Neural cell (in vitro differentiated cells): Measurements from ENCODE around the gene XKRX. TPM values are rescaled to one million over a fixed set of nuclear protein-coding genes. Genes with fewer than 3 reads are reported as not detected.

ENCODE experiments used
- H2AFZ ChIP-seq: fragments of 200-600, 300-800 bp; sonication (generic), shearing (Covaris generic); 2 replicates; pipeline ENCODE4 v1.6.0; 2014; ENCODE audit warnings: low read depth, mild to moderate bottlenecking, antibody characterized with exemption, low read length, moderate library complexity
- H3F3A ChIP-seq: fragments of 200-600 bp; shearing (Covaris generic); 2 replicates; pipeline ENCODE4 v1.6.1; 2016; ENCODE audit warnings: mild to moderate bottlenecking, moderate library complexity, mixed read lengths, antibody characterized with exemption, low read length; ENCODE audit not compliant: insufficient read depth, poor library complexity, severe bottlenecking
- H3K27ac ChIP-seq: fragments of 200-600, 300-800 bp; sonication (generic), shearing (Covaris generic); 2 replicates; pipeline ENCODE4 v1.5.1; 2014; ENCODE audit warnings: mild to moderate bottlenecking, low read length, moderate library complexity
- H3K27me3 ChIP-seq: fragments of 300-800, 200-600 bp; sonication (generic), shearing (Covaris generic); 2 replicates; pipeline ENCODE4 v1.6.0; 2014; ENCODE audit warnings: mild to moderate bottlenecking, low read depth, low read length, moderate library complexity; ENCODE audit not compliant: insufficient read depth
- H3K36me3 ChIP-seq: fragments of 300-800, 200-600 bp; sonication (generic), shearing (Covaris generic); 2 replicates; pipeline ENCODE4 v1.5.1; 2014; ENCODE audit warnings: mild to moderate bottlenecking, antibody characterized with exemption, low read length, moderate library complexity; ENCODE audit not compliant: insufficient read depth
- H3K4me2 ChIP-seq: fragments of 300-800, 200-600 bp; sonication (generic), shearing (Covaris generic); 2 replicates; pipeline ENCODE4 v1.6.0; 2014; ENCODE audit warnings: mild to moderate bottlenecking, low read length
- H3K4me3 ChIP-seq: fragments of 300-800, 200-600 bp; sonication (generic), shearing (Covaris generic); 2 replicates; pipeline ENCODE4 v1.5.1; 2014; ENCODE audit warnings: mild to moderate bottlenecking, low read length, moderate library complexity
- H3K79me2 ChIP-seq: fragments of 200-600 bp; shearing (Covaris generic); replicated peaks from 2 replicates; pipeline ENCODE4 v1.6.0; 2014; ENCODE audit warnings: mild to moderate bottlenecking, low read length, moderate library complexity; ENCODE audit not compliant: insufficient read depth
- H3K9ac ChIP-seq: fragments of 300-800, 200-600 bp; sonication (generic), shearing (Covaris generic); 2 replicates; pipeline ENCODE4 v1.6.1; 2016; ENCODE audit warnings: mild to moderate bottlenecking, low read length, mixed read lengths
- H3K9me2 ChIP-seq: fragments of 200-600 bp; shearing (Covaris generic); 2 replicates; pipeline ENCODE4 v1.6.1; 2016; ENCODE audit warnings: mild to moderate bottlenecking, low read length, mixed read lengths; ENCODE audit not compliant: insufficient read depth
- H3K9me3 ChIP-seq: fragments of 200-600, 300-800 bp; sonication (generic), shearing (Covaris generic); 2 replicates; pipeline ENCODE4 v1.6.1; 2016; ENCODE audit warnings: mild to moderate bottlenecking, mixed run types, low read length, moderate library complexity, mixed read lengths
- H4K20me1 ChIP-seq: fragments of 200-600 bp; shearing (Covaris generic); 2 replicates; pipeline ENCODE4 v1.6.1; 2016; ENCODE audit warnings: mild to moderate bottlenecking, mixed run types; ENCODE audit not compliant: insufficient read depth
- EP300 ChIP-seq: fragments of 450-650 bp; conservative IDR thresholded peaks from 2 replicates; pipeline ENCODE4 v1.6.1; 2014; ENCODE audit warnings: antibody characterized with exemption, mild to moderate bottlenecking, moderate library complexity; ENCODE audit not compliant: poor library complexity, severe bottlenecking
- EZH2 ChIP-seq: fragments of 200-600, 300-800 bp; shearing (Covaris generic), sonication (generic); IDR thresholded peaks from 2 replicates; pipeline ENCODE4 v1.6.1; 2014; ENCODE audit warnings: antibody characterized with exemption, low read length, borderline replicate concordance, mild to moderate bottlenecking; ENCODE audit not compliant: insufficient read depth, poor library complexity, severe bottlenecking
- MXI1 ChIP-seq: fragments of 450-650 bp; conservative IDR thresholded peaks from 2 replicates; pipeline ENCODE4 v1.6.1; 2014; ENCODE audit warnings: antibody characterized with exemption, mild to moderate bottlenecking; ENCODE audit not compliant: poor library complexity, severe bottlenecking
- POLR2AphosphoS5 ChIP-seq: IDR thresholded peaks from 2 replicates; pipeline ENCODE4 v1.6.1; 2012
- RAD21 ChIP-seq: fragments of 450-650 bp; conservative IDR thresholded peaks from 2 replicates; pipeline ENCODE4 v1.6.1; 2014; ENCODE audit warnings: antibody characterized with exemption, mild to moderate bottlenecking, moderate library complexity
- SMC3 ChIP-seq: fragments of 450-650 bp; conservative IDR thresholded peaks from 2 replicates; pipeline ENCODE4 v1.6.1; 2014; ENCODE audit warnings: antibody characterized with exemption, mild to moderate bottlenecking, moderate library complexity; ENCODE audit not compliant: poor library complexity
- TAF1 ChIP-seq: IDR thresholded peaks from 2 replicates; pipeline ENCODE4 v1.6.1; 2012; ENCODE audit warnings: low read depth
- polyA plus RNA-seq: library from polyadenylated mRNA; depleted of rRNA; stranded (reverse); fragments of >200 nt; gene quantifications from 2 replicates; pipeline ENCODE4 v1.2.3, GENCODE V29; 2014
- TF ChIP-seq, protein P1 (sequence below): IDR thresholded peaks from 2 replicates; pipeline ENCODE4 v1.6.1; 2012; ENCODE audit warnings: borderline replicate concordance
- TF ChIP-seq, protein P2 (sequence below): fragments of 450-650 bp; IDR thresholded peaks from 2 replicates; pipeline ENCODE4 v1.5.1; 2014; ENCODE audit warnings: antibody characterized with exemption, mild to moderate bottlenecking, moderate library complexity; ENCODE audit not compliant: poor library complexity, severe bottlenecking

The XKRX gene
- polyA plus RNA-seq, 1 donor from 2014 or later = not detected

DNA sequence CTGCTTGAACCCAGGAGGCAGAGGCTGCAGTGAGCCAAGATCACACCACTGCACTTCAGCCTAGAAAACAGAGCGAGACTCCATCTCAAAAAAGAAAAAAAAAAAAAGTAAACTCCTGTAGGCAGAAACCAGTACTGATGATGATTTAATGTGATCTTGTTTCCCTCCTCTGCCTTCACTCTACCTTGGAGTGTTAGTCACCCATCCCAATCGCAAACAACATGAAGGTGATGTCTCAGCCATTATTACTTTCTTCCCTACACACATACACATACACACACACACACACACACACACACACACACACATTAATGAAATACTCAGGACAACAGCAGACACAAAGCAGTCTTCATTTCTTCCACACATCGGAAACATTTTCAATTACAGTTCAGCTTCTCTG is 15.6 kb downstream of the XKRX start:
- Histone ChIP-seq H3K79me2 (no peaks in the 10 kb centered on the region), H3K27me3 (no peaks in the 10 kb centered on the region), H3F3A (no peaks in the 10 kb centered on the region), H3K4me2 (no peak overlapping the region), H3K9me3 (no peaks in the 10 kb centered on the region), H3K36me3 (no peaks in the 10 kb centered on the region), H2AFZ (no peak overlapping the region), H3K9me2 (no peaks in the 10 kb centered on the region), H3K9ac (no peak overlapping the region), H3K27ac (no peak overlapping the region), H3K4me3 (no peak overlapping the region), H4K20me1 (no peaks in the 10 kb centered on the region)
- TF ChIP-seq SMC3 = no peak
- TF ChIP-seq POLR2AphosphoS5 = no peak

DNA sequence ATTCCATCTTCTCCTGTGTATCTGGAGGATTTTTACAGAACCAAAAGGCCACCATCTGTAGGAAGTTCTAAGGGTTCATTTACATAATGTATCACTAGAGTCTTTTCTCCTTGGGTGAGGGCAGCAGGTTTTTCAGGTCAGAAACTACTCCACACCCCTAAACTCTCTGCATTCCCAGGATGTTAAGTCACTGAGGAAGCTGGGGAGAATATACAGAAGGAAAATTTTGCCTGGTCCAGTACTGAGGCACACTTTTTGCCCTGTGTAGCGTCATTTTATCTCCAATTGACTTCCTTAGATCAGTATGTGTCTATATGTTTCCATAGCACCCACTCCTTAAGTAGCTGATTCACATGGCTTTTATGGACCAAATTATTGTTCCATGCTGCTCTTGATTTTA is 17.0 kb downstream of the XKRX start:
- H3K27me3 ChIP-seq = no peaks in the 10 kb centered on the region
- no peak overlapping the region for H2AFZ ChIP-seq
- TF ChIP-seq EZH2 = no peak
- TF ChIP-seq TAF1 = no peak
- TF ChIP-seq, protein P1, sequence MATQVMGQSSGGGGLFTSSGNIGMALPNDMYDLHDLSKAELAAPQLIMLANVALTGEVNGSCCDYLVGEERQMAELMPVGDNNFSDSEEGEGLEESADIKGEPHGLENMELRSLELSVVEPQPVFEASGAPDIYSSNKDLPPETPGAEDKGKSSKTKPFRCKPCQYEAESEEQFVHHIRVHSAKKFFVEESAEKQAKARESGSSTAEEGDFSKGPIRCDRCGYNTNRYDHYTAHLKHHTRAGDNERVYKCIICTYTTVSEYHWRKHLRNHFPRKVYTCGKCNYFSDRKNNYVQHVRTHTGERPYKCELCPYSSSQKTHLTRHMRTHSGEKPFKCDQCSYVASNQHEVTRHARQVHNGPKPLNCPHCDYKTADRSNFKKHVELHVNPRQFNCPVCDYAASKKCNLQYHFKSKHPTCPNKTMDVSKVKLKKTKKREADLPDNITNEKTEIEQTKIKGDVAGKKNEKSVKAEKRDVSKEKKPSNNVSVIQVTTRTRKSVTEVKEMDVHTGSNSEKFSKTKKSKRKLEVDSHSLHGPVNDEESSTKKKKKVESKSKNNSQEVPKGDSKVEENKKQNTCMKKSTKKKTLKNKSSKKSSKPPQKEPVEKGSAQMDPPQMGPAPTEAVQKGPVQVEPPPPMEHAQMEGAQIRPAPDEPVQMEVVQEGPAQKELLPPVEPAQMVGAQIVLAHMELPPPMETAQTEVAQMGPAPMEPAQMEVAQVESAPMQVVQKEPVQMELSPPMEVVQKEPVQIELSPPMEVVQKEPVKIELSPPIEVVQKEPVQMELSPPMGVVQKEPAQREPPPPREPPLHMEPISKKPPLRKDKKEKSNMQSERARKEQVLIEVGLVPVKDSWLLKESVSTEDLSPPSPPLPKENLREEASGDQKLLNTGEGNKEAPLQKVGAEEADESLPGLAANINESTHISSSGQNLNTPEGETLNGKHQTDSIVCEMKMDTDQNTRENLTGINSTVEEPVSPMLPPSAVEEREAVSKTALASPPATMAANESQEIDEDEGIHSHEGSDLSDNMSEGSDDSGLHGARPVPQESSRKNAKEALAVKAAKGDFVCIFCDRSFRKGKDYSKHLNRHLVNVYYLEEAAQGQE = no peak
- no peak for TF ChIP-seq SMC3
- TF ChIP-seq, protein P2, sequence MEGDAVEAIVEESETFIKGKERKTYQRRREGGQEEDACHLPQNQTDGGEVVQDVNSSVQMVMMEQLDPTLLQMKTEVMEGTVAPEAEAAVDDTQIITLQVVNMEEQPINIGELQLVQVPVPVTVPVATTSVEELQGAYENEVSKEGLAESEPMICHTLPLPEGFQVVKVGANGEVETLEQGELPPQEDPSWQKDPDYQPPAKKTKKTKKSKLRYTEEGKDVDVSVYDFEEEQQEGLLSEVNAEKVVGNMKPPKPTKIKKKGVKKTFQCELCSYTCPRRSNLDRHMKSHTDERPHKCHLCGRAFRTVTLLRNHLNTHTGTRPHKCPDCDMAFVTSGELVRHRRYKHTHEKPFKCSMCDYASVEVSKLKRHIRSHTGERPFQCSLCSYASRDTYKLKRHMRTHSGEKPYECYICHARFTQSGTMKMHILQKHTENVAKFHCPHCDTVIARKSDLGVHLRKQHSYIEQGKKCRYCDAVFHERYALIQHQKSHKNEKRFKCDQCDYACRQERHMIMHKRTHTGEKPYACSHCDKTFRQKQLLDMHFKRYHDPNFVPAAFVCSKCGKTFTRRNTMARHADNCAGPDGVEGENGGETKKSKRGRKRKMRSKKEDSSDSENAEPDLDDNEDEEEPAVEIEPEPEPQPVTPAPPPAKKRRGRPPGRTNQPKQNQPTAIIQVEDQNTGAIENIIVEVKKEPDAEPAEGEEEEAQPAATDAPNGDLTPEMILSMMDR = no peak
- no peak for TF ChIP-seq POLR2AphosphoS5
- no peak for TF ChIP-seq MXI1
- no peak for TF ChIP-seq EP300
- no peak for TF ChIP-seq RAD21
- no peaks in the 10 kb centered on the region for H3K9me3 ChIP-seq
- no peak overlapping the region for H3K27ac ChIP-seq
- H3K9ac ChIP-seq = no peak overlapping the region
- no peak overlapping the region for H3K4me3 ChIP-seq
- H3K36me3 ChIP-seq = no peaks in the 10 kb centered on the region
- no peak overlapping the region for H3K4me2 ChIP-seq
- no peaks in the 10 kb centered on the region for H3K79me2 ChIP-seq
- no peaks in the 10 kb centered on the region for H3F3A ChIP-seq
- no peaks in the 10 kb centered on the region for H4K20me1 ChIP-seq
- no peaks in the 10 kb centered on the region for H3K9me2 ChIP-seq

DNA sequence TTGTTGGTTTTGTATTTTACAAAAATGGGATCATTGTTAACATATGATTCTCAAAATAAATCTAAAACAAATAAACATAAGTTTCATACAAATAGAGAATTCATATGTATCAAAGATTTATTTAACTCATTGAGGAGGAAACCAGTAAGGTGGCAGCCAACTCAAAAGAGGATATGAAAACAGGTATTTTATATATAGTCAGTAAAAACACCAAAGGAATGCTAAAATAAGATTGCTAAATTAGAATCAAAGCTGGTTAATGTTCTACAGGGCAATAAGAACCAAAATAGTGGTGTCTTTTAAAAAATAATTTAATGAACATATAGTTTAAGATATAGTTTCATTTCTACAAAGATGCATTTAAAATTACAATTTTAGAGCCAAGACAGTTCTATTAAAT is 23.1 kb downstream of the XKRX start:
- no peak overlapping the region for H3K4me2 ChIP-seq
- H3K36me3 ChIP-seq = no peaks in the 10 kb centered on the region
- H3K4me3 ChIP-seq = no peak overlapping the region

More for the DNA sequence above, 23.1 kb downstream of the XKRX start:
- no peaks in the 10 kb centered on the region for H3K9me3 ChIP-seq
- no peak overlapping the region for H2AFZ ChIP-seq
- no peaks in the 10 kb centered on the region for H3F3A ChIP-seq
- no peak overlapping the region for H3K9ac ChIP-seq
- H3K27ac ChIP-seq = no peak overlapping the region
- TF ChIP-seq MXI1 (no peak), POLR2AphosphoS5 (no peak), TAF1 (no peak), SMC3 (no peak), RAD21 (no peak), EP300 (no peak), EZH2 (no peak)
- TF ChIP-seq, protein P1 = no peak
- TF ChIP-seq, protein P2 = no peak
- no peaks in the 10 kb centered on the region for H3K27me3 ChIP-seq
- H3K9me2 ChIP-seq = no peaks in the 10 kb centered on the region
- H4K20me1 ChIP-seq = no peaks in the 10 kb centered on the region
- H3K79me2 ChIP-seq = no peaks in the 10 kb centered on the region
